Psoas muscle (tissue), 8 donors: ENCODE measurements around the gene APBB3. TPM values are rescaled to one million over a fixed set of nuclear protein-coding genes. Genes with fewer than 3 reads are reported as not detected.

ENCODE experiments used
- ATAC-seq, 4 donors: fragments of 200-7000 bp; cut with Tn5 transposase; one replicate each; pipeline ENCODE4 v1.9.1; 2020; ENCODE audit warnings: moderate library complexity in 3 of 4, mild to moderate bottlenecking in 2 of 4
- DNase-seq, 2 donors: peaks; one replicate each; pipeline ENCODE4 v3.0.0-alpha.2; 2020
- H3K27ac ChIP-seq: fragments of 200-600 bp; one replicate; pipeline ENCODE4 v1.8.0; 2022
- H3K27me3 ChIP-seq, 3 donors: fragments of 200-600 bp in 1 of 3; one replicate each; pipeline versions ENCODE4 v1.6.1 to v1.8.0; 2013 to 2022; ENCODE audit warnings: low read length in 2 of 3, mild to moderate bottlenecking in 2 of 3, moderate library complexity in 1 of 3; ENCODE audit not compliant: insufficient read depth in 3 of 3
- H3K36me3 ChIP-seq, 2 donors: fragments of 200-600 bp in 1 of 2; one replicate each; pipeline versions ENCODE4 v1.6.1 to v1.8.0; 2013 to 2022; ENCODE audit warnings: low read depth in 1 of 2, mild to moderate bottlenecking in 1 of 2, moderate library complexity in 1 of 2; ENCODE audit not compliant: insufficient read depth in 1 of 2
- H3K4me1 ChIP-seq: fragments of 200-600 bp; one replicate; pipeline ENCODE4 v1.8.0; 2022
- H3K4me3 ChIP-seq: fragments of 200-600 bp; one replicate; pipeline ENCODE4 v1.8.0; 2022; ENCODE audit warnings: mild to moderate bottlenecking
- H3K9me3 ChIP-seq: fragments of 200-600 bp; one replicate; pipeline ENCODE4 v1.8.0; 2022
- WGBS, 3 donors: extraction: QIAGEN DNeasy Blood & Tissue Kit; methylation state at CpG; one replicate each; pipeline versions ENCODE4 v1.1.6 to v1.1.7; 2013; 5-methylcytosine and 5-hydroxymethylcytosine counted together
- intact Hi-C, 2 donors: fragments of 100-400 bp; cut with DNase I; formaldehyde crosslinking; loops; one replicate each; pipeline versions ENCODE4 v1.11.0 to v1.14.2; 2022
- polyA plus RNA-seq, 3 donors: library from polyadenylated mRNA; stranded (reverse); fragments of 200-250 nt; gene quantifications; one replicate each; pipeline ENCODE4 v1.2.3, GENCODE V29; 2013
- total RNA-seq, 4 donors: library from RNA; stranded (reverse); fragmentation: NEBNext Ultra II Directional in 2 of 4; extraction: Animal tissue kit (Norgen Biotek cat#: 25700) in 2 of 4; gene quantifications; one replicate each; pipeline versions ENCODE4 v1.2.1 to v1.2.4, GENCODE V29; 2021 to 2023
- TF ChIP-seq, protein P1 (sequence below): fragments of 200-600 bp; IDR thresholded peaks from one replicate; pipeline ENCODE4 v1.8.0; 2022; ENCODE audit warnings: antibody characterized with exemption
- donor health status: healthy with polysubstance abuse.
- donor health status: DM: no; HTN: no; CAD: no; lungs with moderate emphysema.
- donor health status: Bipolar disorder and iron deficiency.
- donor health status: healthy.
- donor health status: DM: yes; HTN: yes; CAD: no.
- donor health status: DM: no; HTN: no; CAD: no.
- donor health status: DM: no; HTN: no; CAD: no.
- donor health status: DM: yes; HTN: yes; CAD: no.

The APBB3 gene
- total and polyA plus RNA-seq, 7 donors: 4.3 to 25.4 (median 9.5) TPM

GRCh38 chr5:140548791-140549190, 15.6 kb downstream of the APBB3 start:
- TF ChIP-seq, protein P1, sequence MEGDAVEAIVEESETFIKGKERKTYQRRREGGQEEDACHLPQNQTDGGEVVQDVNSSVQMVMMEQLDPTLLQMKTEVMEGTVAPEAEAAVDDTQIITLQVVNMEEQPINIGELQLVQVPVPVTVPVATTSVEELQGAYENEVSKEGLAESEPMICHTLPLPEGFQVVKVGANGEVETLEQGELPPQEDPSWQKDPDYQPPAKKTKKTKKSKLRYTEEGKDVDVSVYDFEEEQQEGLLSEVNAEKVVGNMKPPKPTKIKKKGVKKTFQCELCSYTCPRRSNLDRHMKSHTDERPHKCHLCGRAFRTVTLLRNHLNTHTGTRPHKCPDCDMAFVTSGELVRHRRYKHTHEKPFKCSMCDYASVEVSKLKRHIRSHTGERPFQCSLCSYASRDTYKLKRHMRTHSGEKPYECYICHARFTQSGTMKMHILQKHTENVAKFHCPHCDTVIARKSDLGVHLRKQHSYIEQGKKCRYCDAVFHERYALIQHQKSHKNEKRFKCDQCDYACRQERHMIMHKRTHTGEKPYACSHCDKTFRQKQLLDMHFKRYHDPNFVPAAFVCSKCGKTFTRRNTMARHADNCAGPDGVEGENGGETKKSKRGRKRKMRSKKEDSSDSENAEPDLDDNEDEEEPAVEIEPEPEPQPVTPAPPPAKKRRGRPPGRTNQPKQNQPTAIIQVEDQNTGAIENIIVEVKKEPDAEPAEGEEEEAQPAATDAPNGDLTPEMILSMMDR: no peak
- Histone ChIP-seq H3K27me3 (no peaks in the 10 kb centered on the region), H3K9me3 (no peaks in the 10 kb centered on the region), H3K4me3 (peak overlapping the region; percentile 23), H3K27ac (peak overlapping the region; percentile 98), H3K4me1 (peaks cover 43% of the 10 kb centered on the region), H3K36me3 (peaks cover 4 to 63% of the 10 kb centered on the region in 2 donors)
- intact Hi-C loops: no loop called here
- ATAC-seq (no peak), DNase-seq (no peak)
- 60 to 67% (median 60%) methylated on average over 7 of the region's 7 CpGs for WGBS, 3 donors

DNA sequence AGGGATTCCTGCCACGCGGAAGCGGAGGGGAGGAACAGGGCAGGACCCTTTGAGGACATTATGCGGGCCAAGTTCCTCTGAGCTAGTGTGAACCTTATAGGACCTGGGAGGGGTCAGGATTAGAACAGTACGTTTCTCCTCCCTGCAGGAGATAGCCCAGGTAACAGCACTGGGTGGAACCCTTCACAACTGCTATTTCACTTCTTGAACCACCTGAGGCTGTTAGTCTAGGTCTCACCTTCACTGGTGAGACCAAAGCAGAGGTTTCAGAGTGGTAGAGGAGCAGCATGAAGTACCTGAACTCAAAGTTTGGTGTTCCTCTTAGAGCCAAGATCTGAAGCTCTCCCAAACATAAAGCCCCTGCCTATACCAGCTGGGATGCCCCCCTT, 16.1 kb downstream of the APBB3 start:
- H3K4me3 ChIP-seq: peak overlapping the region; percentile 67
- ATAC-seq (peak in 2 of 4 donors; percentile 53 to 68), DNase-seq (no peak)
- peaks cover 4 to 63% of the 10 kb centered on the region in 2 donors for H3K36me3 ChIP-seq
- peaks cover 43% of the 10 kb centered on the region for H3K4me1 ChIP-seq
- TF ChIP-seq, protein P1: no peak
- intact Hi-C loops: no loop called here
- peak overlapping the region; percentile 98 for H3K27ac ChIP-seq
- no peaks in the 10 kb centered on the region for H3K27me3 ChIP-seq
- 0 to 4% (median 0%) methylated on average over 5 of the region's 5 CpGs for WGBS, 3 donors
- no peaks in the 10 kb centered on the region for H3K9me3 ChIP-seq

DNA sequence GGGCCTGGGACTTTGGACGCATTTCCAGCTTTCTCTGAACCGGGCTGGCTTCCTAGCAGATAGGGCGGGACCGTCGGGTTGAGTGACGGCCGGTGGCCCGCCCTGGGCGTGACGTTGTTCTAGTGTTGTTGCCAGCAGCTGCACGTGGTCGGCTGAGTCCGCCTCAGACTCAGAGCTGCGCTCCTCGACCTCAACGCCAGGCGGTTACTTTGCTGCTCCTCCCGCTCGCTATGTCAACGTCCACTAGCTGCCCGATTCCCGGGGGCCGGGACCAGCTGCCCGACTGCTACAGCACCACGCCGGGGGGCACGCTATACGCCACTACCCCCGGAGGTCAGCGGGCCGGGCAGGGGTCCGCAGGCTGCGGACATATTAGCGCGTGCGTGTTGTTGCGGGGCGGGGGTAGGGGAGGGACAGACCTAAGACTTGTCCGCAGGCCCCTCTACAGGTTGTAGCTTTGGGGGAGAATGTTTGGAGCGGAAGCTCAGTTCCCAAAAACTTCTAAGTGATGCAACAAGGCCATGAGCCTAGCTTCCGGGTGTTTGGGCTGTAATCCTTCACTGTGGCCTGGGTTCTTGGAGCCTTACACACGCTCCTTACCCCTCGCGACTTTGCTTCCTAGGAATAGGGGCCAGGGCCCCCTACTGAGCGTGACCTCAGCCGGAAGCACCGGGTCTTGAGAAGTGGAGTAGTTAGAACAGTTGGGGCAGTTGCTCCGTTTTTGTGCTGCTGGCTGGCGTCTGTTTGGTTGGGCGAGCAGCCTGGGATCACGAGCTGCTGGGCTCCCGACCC, 16.7 kb downstream of the APBB3 start, which contains the start of gene EIF4EBP3:
TSS of gene EIF4EBP3 (plus strand) at position 155 of the 792 bp plus-strand sequence. CDS start at position 231, 76 bp downstream.
- Histone ChIP-seq H3K27ac (peak within 1 kb of the TSS; percentile 98), H3K27me3 (no peaks in the 10 kb centered on the region), H3K4me1 (peaks cover 43% of the 10 kb centered on the region), H3K4me3 (peak within 1 kb of the TSS; percentile 67), H3K36me3 (peaks cover 4 to 64% of the 10 kb centered on the region in 2 donors), H3K9me3 (no peaks in the 10 kb centered on the region)
- intact Hi-C loops: loop anchor here (2.0 kb wide), 2 partner anchors 91 to 147 kb away; partner anchors contain the start of genes TMCO6 (in 2 of the 2) and ANKHD1 (in 1 of the 2)
- WGBS, 3 donors: 1% methylated on average over 51 to 52 of the region's 52 CpGs
- DNase-seq (peak; percentile 97 to 99), ATAC-seq (peak; percentile 88 to 92 (median 90))
- TF ChIP-seq, protein P1: peak; percentile 66

- H3K27ac ChIP-seq: peak overlapping the region; percentile 98
- peaks cover 4 to 64% of the 10 kb centered on the region in 2 donors for H3K36me3 ChIP-seq
- H3K4me1 ChIP-seq: peaks cover 43% of the 10 kb centered on the region
- peak; percentile 2 to 36 (median 14) for ATAC-seq
- intact Hi-C loops: loop anchor here (2.0 kb wide), 2 partner anchors 92 to 146 kb away; partner anchors contain the start of genes TMCO6 (in 2 of the 2) and ANKHD1 (in 1 of the 2)
- no peaks in the 10 kb centered on the region for H3K27me3 ChIP-seq
- no peak for DNase-seq
- peak overlapping the region; percentile 67 for H3K4me3 ChIP-seq
- no peaks in the 10 kb centered on the region for H3K9me3 ChIP-seq
- WGBS, 3 donors: 21 to 33% (median 23%) methylated on average over 13 of the region's 13 CpGs
- TF ChIP-seq, protein P1: no peak
These were observed 17.4 kb downstream of the APBB3 start for GRCh38 chr5:140546851-140547507.
